NCI-H146 (cell line): ENCODE data around the gene YIPF5.

Source experiments
- DNase-seq: peaks from one replicate; lab custom pipeline; 2025; lab: John Stamatoyannopoulos, UW

Gene YIPF5

GRCh38 chr5:144125163-144125726 is 45.2 kb downstream of the YIPF5 start:
- no peak for DNase-seq

- no peak for DNase-seq
Observed at GRCh38 chr5:144122641-144123040, 47.8 kb downstream of the YIPF5 start.

- no peak for DNase-seq
Observed at GRCh38 chr5:144122081-144122480, 48.4 kb downstream of the YIPF5 start.

- DNase-seq = no peak
Observed at GRCh38 chr5:144121577-144121976, 48.9 kb downstream of the YIPF5 start.

- no peak for DNase-seq
Observed at GRCh38 chr5:144120661-144121180, 49.7 kb downstream of the YIPF5 start.

- DNase-seq = no peak
Observed at GRCh38 chr5:144117412-144117811, 53.0 kb downstream of the YIPF5 start.

GRCh38 chr5:144114571-144114970 is 55.9 kb downstream of the YIPF5 start:
- no peak for DNase-seq
